HepG2 (cell line): ENCODE results near the gene ACBD6. TPM values are rescaled to one million over a fixed set of nuclear protein-coding genes. Genes with fewer than 3 reads are reported as not detected.
A peak's percentile ranks its signal among the peaks of the same experiment; 100 is the strongest.

Experiments
- CREBL2 ChIP-seq: sonication (generic); formaldehyde crosslinking; IDR thresholded peaks from 2 replicates; pipeline ENCODE4 v1.8.1; 2023; ENCODE audit warnings: missing genetic modification reagents, mild to moderate bottlenecking, borderline replicate concordance
- ETV5 ChIP-seq: IDR thresholded peaks from 2 replicates; pipeline ENCODE4 v1.6.1; 2018; ENCODE audit warnings: missing biosample characterization, missing genetic modification reagents, inconsistent platforms, borderline replicate concordance
- FOXA1 ChIP-seq, 2 experiments: fragments of 450-650 bp in 1 of 2; sonication (generic) in 1 of 2; formaldehyde crosslinking in 1 of 2; IDR thresholded peaks; 2 replicates each; pipeline versions ENCODE4 v1.4.0 to v1.6.1; 2016 to 2020; ENCODE audit warnings: missing genetic modification reagents in 1 of 2
- FOXM1 ChIP-seq: sonication (generic); formaldehyde crosslinking; IDR thresholded peaks from 2 replicates; pipeline ENCODE4 v1.5.0; 2020; ENCODE audit warnings: missing genetic modification reagents
- GATAD1 ChIP-seq: IDR thresholded peaks from 2 replicates; pipeline ENCODE4 v1.6.1; 2016; ENCODE audit warnings: missing genetic modification reagents, missing compliant biosample characterization
- HMG20B ChIP-seq: conservative IDR thresholded peaks from 2 replicates; pipeline ENCODE4 v1.6.1; 2016; ENCODE audit warnings: missing genetic modification reagents, missing compliant biosample characterization
- IRF9 ChIP-seq: sonication (generic); formaldehyde crosslinking; IDR thresholded peaks from 2 replicates; pipeline ENCODE4 v1.8.0; 2022; ENCODE audit warnings: missing genetic modification reagents, mild to moderate bottlenecking, borderline replicate concordance
- JUNB ChIP-seq: sonication (generic); formaldehyde crosslinking; IDR thresholded peaks from 2 replicates; pipeline ENCODE4 v1.8.0; 2022; ENCODE audit warnings: missing genetic modification reagents, mild to moderate bottlenecking, borderline replicate concordance
- KDM3A ChIP-seq: IDR thresholded peaks from 2 replicates; pipeline ENCODE4 v1.6.1; 2018; ENCODE audit warnings: low read depth, missing compliant biosample characterization
- KLF13 ChIP-seq: sonication (generic); formaldehyde crosslinking; IDR thresholded peaks from 2 replicates; pipeline ENCODE4 v1.4.0; 2020; ENCODE audit warnings: mild to moderate bottlenecking, missing genetic modification reagents
- MAF1 ChIP-seq: sonication (generic); formaldehyde crosslinking; IDR thresholded peaks from 2 replicates; pipeline ENCODE4 v1.5.0; 2020; ENCODE audit warnings: missing genetic modification reagents, borderline replicate concordance
- MLX ChIP-seq: IDR thresholded peaks from 2 replicates; pipeline ENCODE4 v1.6.1; 2016
- SYNCRIP ChIP-seq: fragments of 200-400 bp; formaldehyde crosslinking; IDR thresholded peaks from 2 replicates; pipeline ENCODE4 v1.6.1; 2018; ENCODE audit warnings: mild to moderate bottlenecking, low read depth, low read length; ENCODE audit not compliant: insufficient read depth
- ZFP82 ChIP-seq: sonication (generic); formaldehyde crosslinking; IDR thresholded peaks from 2 replicates; pipeline ENCODE4 v1.5.1; 2020; ENCODE audit warnings: mild to moderate bottlenecking, missing genetic modification reagents, borderline replicate concordance
- ZNF296 ChIP-seq: sonication (generic); formaldehyde crosslinking; conservative IDR thresholded peaks from 2 replicates; pipeline ENCODE4 v1.5.0; 2020; ENCODE audit warnings: mild to moderate bottlenecking, missing genetic modification reagents
- ZNF354B ChIP-seq: sonication (generic); formaldehyde crosslinking; IDR thresholded peaks from 2 replicates; pipeline ENCODE4 v1.8.0; 2022; ENCODE audit warnings: mild to moderate bottlenecking, missing genetic modification reagents
- ZNF367 ChIP-seq: sonication (generic); formaldehyde crosslinking; IDR thresholded peaks from 2 replicates; pipeline ENCODE4 v1.4.0; 2020; ENCODE audit warnings: missing genetic modification reagents, borderline replicate concordance
- ZZZ3 ChIP-seq: sonication (generic); formaldehyde crosslinking; IDR thresholded peaks from 2 replicates; pipeline ENCODE4 v1.4.0; 2020; ENCODE audit warnings: missing genetic modification reagents, mild to moderate bottlenecking, borderline replicate concordance
- polyA plus RNA-seq, 8 experiments: library from polyadenylated mRNA; depleted of rRNA in 3 of 8; stranded (reverse) in 7 of 8; unstranded in 1 of 8; fragments of >200 nt; fragmentation: Illumina TruSeq in 4 of 8; extraction: Trizol in 4 of 8; gene quantifications; 2 replicates each; pipeline versions ENCODE4 v1.2.1 to v1.2.3, GENCODE V29; 2011 to 2016; ENCODE audit warnings: low read depth in 4 of 8, missing spikeins in 1 of 8, mixed read lengths in 1 of 8; ENCODE audit not compliant: insufficient read depth in 1 of 8
- total RNA-seq, 5 experiments: library from RNA; depleted of rRNA; stranded (reverse); fragments of >200 nt; fragmentation: Illumina TruSeq; extraction: Trizol; gene quantifications; 2 replicates each; pipeline ENCODE4 v1.2.3, GENCODE V29; 2016; ENCODE audit warnings: low read depth in 1 of 5
- TF ChIP-seq, protein P1 (sequence below): sonication (generic); formaldehyde crosslinking; IDR thresholded peaks from 2 replicates; pipeline ENCODE4 v1.5.0; 2020; ENCODE audit warnings: mild to moderate bottlenecking, missing genetic modification reagents, moderate library complexity
- TF ChIP-seq, protein P2 (sequence below): sonication (generic); formaldehyde crosslinking; IDR thresholded peaks from 2 replicates; pipeline ENCODE4 v1.8.1; 2023; ENCODE audit warnings: missing genetic modification reagents, inconsistent platforms, borderline replicate concordance
- TF ChIP-seq, protein P3 (sequence below): sonication (generic); formaldehyde crosslinking; conservative IDR thresholded peaks from 2 replicates; pipeline ENCODE4 v1.4.0; 2020; ENCODE audit warnings: missing genetic modification reagents
- TF ChIP-seq, protein P4 (sequence below): IDR thresholded peaks from 2 replicates; pipeline ENCODE4 v1.6.1; 2016; ENCODE audit warnings: missing compliant biosample characterization, missing genetic modification reagents, borderline replicate concordance

Gene ACBD6
- total and polyA plus RNA-seq, 2 of the 13 experiments (the other 11 are each of a cell fraction or from before 2014, with no cell fraction given), result 33.5 to 47.2 TPM

DNA sequence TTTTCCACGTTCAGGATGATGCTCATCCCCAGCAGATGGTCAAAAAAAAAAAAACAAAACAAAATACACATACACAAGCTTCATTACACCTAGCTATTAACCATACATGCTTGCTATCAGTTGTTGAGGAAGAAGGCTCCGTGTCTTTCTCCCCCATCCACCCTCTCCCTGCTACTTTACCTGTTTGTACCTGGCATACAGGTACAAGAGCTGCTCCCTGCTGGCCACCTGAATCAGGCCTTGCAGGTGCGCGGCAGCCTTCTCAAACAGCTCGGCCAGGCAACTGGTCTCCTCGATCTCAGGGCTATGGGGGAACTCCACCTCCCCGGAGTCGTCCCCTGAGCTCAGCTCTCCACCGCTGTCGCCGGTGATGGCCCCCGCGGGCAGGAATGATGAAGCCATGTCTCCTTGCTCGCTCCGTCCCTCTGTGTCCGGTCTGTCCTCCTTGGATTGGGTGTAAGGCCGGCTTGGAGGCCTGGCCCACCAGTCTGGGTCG, 464 bp downstream of the ACBD6 start (continued):
- TF ChIP-seq ETV5 (CRISPR knock-in tag) (peak; percentile 37; the same call in 1 of the 2 replicates), ZNF367 (CRISPR knock-in tag) (no peak), ZNF296 (peak; percentile 47; the same call in 1 of the 2 replicates), HMG20B (CRISPR knock-in tag) (0 out of 2 replicates have a peak, but pooled peaks have one; percentile 28), JUNB (no peak), MLX (no peak), IRF9 (no peak), FOXA1 (IDR thresholded peaks at IDR 0.05) (no peak), FOXA1 (CRISPR knock-in tag; IDR thresholded peaks at IDR 0.05) (no peak), SYNCRIP (no peak), ZZZ3 (no peak), ZNF354B (CRISPR knock-in tag) (no peak), KDM3A (CRISPR knock-in tag) (no peak), GATAD1 (CRISPR knock-in tag) (peak; percentile 49; the same call in 1 of the 2 replicates), FOXM1 (CRISPR knock-in tag) (0 out of 2 replicates have a peak, but pooled peaks have one; percentile 9), ZFP82 (CRISPR knock-in tag) (no peak), KLF13 (CRISPR knock-in tag) (no peak), MAF1 (CRISPR knock-in tag) (no peak), CREBL2 (CRISPR knock-in tag) (no peak)
- TF ChIP-seq, protein P1, sequence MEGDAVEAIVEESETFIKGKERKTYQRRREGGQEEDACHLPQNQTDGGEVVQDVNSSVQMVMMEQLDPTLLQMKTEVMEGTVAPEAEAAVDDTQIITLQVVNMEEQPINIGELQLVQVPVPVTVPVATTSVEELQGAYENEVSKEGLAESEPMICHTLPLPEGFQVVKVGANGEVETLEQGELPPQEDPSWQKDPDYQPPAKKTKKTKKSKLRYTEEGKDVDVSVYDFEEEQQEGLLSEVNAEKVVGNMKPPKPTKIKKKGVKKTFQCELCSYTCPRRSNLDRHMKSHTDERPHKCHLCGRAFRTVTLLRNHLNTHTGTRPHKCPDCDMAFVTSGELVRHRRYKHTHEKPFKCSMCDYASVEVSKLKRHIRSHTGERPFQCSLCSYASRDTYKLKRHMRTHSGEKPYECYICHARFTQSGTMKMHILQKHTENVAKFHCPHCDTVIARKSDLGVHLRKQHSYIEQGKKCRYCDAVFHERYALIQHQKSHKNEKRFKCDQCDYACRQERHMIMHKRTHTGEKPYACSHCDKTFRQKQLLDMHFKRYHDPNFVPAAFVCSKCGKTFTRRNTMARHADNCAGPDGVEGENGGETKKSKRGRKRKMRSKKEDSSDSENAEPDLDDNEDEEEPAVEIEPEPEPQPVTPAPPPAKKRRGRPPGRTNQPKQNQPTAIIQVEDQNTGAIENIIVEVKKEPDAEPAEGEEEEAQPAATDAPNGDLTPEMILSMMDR (CRISPR knock-in tag), result peak; percentile 29; the same call in 1 of the 2 replicates
- TF ChIP-seq, protein P2, sequence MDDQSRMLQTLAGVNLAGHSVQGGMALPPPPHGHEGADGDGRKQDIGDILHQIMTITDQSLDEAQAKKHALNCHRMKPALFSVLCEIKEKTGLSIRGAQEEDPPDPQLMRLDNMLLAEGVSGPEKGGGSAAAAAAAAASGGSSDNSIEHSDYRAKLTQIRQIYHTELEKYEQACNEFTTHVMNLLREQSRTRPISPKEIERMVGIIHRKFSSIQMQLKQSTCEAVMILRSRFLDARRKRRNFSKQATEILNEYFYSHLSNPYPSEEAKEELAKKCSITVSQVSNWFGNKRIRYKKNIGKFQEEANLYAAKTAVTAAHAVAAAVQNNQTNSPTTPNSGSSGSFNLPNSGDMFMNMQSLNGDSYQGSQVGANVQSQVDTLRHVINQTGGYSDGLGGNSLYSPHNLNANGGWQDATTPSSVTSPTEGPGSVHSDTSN (CRISPR knock-in tag), result no peak
- TF ChIP-seq, protein P3, sequence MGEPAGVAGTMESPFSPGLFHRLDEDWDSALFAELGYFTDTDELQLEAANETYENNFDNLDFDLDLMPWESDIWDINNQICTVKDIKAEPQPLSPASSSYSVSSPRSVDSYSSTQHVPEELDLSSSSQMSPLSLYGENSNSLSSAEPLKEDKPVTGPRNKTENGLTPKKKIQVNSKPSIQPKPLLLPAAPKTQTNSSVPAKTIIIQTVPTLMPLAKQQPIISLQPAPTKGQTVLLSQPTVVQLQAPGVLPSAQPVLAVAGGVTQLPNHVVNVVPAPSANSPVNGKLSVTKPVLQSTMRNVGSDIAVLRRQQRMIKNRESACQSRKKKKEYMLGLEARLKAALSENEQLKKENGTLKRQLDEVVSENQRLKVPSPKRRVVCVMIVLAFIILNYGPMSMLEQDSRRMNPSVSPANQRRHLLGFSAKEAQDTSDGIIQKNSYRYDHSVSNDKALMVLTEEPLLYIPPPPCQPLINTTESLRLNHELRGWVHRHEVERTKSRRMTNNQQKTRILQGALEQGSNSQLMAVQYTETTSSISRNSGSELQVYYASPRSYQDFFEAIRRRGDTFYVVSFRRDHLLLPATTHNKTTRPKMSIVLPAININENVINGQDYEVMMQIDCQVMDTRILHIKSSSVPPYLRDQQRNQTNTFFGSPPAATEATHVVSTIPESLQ, result no peak
- TF ChIP-seq, protein P4, sequence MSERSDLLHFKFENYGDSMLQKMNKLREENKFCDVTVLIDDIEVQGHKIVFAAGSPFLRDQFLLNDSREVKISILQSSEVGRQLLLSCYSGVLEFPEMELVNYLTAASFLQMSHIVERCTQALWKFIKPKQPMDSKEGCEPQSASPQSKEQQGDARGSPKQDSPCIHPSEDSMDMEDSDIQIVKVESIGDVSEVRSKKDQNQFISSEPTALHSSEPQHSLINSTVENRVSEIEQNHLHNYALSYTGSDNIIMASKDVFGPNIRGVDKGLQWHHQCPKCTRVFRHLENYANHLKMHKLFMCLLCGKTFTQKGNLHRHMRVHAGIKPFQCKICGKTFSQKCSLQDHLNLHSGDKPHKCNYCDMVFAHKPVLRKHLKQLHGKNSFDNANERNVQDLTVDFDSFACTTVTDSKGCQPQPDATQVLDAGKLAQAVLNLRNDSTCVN, result no peak
